ENCODE measurements around the gene ITLN1.

DNA sequence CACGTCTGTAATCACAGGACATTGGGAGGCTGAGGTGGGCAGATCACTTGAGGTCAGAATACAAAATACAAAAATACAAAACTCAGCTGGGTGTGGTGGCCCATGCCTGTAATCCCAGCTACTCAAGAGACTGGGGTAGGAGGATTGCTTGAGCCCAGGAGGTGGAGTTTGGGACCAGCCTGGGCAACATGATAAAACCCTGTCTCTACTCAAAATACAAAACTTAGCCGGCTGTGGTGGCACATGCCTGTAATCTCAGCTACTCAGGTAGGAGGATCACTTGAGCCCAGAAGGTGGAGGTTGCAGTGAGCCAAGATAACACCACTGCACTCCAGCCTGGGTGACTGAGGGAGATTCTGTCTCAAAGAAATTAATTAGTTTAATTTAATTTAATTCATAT, 6.5 kb upstream of the ITLN1 start:
- TF ChIP-seq POLR2AphosphoS5 (IDR thresholded peaks at IDR 0.05): no peak
- TF ChIP-seq, protein P1, sequence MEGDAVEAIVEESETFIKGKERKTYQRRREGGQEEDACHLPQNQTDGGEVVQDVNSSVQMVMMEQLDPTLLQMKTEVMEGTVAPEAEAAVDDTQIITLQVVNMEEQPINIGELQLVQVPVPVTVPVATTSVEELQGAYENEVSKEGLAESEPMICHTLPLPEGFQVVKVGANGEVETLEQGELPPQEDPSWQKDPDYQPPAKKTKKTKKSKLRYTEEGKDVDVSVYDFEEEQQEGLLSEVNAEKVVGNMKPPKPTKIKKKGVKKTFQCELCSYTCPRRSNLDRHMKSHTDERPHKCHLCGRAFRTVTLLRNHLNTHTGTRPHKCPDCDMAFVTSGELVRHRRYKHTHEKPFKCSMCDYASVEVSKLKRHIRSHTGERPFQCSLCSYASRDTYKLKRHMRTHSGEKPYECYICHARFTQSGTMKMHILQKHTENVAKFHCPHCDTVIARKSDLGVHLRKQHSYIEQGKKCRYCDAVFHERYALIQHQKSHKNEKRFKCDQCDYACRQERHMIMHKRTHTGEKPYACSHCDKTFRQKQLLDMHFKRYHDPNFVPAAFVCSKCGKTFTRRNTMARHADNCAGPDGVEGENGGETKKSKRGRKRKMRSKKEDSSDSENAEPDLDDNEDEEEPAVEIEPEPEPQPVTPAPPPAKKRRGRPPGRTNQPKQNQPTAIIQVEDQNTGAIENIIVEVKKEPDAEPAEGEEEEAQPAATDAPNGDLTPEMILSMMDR (IDR thresholded peaks at IDR 0.05): no peak
- no peak for TF ChIP-seq POLR2A (IDR thresholded peaks at IDR 0.05)

Measured in transverse colon (tissue), 4 donors.